GM19035 (cell line): Measurements from ENCODE around the gene QDPR.
"Not testable (repeated sequence)": the region's sequence is repeated elsewhere in the genome, so short reads cannot be mapped to it uniquely, and the experiment has no call there.

Experiments
- ATAC-seq: cut with Tn5 transposase; IDR thresholded peaks from one replicate; pipeline ENCODE4 v1.9.1; 2021; ENCODE audit not compliant: unreplicated experiment

Gene QDPR

DNA sequence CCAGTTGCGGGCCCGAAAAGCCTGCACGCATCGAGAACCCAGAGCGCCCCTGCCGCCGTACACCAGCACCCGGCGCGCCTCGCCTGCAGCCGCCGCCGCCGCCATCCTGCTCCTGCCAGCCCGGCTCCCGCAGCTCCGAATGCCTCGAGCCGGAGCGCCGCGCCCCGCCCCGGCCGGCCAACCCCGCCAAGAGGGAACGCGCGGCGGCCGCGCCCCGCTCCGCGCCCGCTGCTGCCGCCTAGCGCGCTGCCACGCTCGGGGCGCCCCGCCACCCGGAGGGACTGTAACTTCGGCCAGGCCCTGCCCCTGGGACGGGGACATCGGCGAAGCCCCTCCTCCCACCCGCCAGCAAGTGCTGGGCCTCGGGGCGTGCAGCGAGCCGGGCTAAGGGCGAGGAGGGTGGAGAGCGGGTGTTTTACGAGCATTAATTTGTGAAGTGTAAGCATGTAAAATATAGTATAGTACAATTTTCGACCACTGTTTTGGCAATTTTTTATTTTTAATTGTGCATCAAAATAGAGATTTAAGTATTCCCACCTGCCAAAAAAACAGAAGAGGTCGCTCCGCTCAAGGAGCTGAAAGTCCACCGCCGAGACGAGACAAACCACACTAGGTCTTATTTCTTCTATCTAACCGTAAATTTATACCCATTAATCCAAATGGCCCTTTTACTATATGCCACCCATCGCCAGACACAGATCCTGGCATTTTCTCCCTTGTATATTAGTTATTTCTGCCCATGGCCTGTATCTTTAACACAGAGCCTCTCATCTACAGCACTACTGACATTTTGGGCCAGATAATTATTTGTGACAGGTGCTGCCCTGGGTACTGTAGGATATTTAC lies at the start of gene QDPR:
QDPR (minus strand) TSS at position 141 of the 846 bp plus-strand sequence; CDS start at position 105, 36 bp downstream.
- ATAC-seq, result peak; percentile 95

DNA sequence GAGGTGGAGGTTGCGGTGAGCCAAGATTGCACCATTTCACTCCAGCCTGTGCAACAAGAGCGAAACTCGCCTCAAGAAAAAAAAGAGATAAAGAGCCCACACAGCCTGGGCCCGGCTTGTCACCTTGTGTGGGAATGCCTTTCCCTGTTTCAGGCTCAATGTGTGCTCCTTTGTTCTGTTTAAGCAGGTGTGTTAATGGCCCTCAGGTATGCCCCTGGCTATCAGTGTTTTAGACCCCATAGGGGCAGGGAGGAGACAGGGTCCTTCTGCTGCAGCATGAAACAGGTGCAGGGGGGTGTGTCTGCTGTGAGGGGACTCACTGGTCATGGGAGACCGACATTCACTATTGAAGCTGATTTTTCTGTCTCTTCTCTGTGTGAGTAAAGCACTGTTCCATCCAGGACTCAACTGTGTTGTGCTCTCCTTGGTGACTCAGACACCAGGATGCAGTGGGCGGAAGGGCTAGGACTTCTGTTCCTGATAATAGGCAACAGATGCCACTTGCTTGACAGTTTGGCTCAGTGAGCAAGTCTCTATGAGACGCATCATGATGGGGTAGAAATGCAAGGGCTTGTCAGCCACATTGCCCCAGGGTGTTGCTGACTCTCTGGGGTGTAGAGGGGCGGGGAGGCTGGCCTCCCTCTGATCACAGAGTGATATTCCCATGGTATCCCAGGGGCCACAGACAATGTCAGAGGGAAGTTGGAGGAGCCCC lies 49.5 kb upstream of the QDPR start:
- no peak for ATAC-seq

DNA sequence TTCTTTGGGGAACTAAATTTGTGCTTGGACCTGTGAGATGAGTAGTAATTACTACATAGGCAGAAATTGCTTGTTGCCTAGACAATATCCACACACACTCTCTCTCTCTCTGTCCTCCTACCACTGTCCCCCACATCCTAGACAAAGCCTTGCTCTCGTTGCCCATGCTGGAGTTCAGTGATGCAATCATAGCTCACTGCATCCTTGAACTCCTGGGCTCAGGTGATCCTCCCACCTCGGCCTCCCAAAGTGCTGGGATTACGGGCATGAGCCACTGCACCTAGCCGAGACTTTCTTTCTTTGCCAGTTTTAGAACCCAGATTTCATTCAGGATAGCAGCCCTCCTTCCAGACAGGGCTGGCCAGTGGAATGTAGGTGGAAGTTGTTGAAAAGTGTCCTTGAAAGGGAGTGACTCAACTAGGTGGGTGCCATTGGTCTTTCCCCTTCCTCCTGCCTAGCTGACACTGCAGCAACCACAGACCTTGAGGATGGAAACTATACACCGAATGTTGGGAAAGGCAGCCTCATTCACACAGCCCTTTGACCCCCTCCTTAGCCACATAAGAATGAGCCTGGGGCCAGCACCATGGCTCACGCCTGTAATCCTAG lies 48.3 kb upstream of the QDPR start:
- ATAC-seq, result no peak

DNA sequence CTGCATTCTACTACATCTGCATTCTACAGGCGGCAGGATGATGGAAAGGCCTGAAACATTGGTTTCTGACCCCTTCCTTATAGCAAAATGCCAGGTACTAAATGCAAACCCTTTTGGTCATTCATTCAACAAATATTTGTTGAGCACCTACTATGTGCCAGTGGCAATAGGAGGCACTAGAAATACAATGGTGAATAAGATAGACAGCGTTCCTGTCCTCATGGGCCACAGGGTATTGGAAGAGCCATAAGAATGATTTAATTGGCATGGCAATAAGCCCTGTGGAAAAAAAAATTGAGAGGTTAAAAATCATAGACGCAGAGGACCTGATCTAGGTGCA lies 47.8 kb upstream of the QDPR start:
- no peak for ATAC-seq

DNA sequence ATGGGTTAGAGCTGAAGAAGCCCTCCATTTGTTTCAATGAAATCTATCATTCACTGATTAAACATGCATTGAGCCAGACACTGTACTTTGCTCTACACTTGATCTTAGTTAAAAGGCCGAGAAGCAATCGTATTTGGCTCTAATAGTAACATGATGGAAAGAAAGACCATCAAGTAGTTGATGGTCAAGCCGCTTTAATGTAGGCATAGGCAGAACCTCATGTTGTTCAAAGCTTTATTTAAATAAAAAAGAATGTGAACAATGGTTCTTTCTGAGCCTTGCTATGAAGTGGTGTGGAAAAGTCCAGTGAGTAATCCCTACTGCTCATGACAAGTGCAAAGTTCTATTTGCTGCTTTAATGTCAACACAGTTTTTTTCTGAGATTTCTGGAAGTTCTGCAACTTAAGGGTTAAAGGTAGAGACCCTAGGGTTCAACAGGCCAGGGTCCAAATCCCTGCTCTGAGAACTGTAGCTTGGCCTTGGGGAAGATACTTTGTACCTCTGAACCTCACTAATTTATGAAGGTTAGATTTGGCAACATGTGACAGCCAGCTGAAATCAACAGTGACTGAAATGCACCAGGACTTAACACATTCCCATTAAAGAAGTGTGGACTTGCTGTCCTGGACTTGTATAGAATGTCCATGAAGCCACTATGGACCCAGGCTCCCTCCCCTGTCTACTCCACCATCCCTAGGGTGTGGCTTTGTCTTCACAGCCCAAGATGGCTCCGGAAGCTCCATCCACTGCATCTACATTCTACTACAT lies 47.2 kb upstream of the QDPR start:
- no peak for ATAC-seq

DNA sequence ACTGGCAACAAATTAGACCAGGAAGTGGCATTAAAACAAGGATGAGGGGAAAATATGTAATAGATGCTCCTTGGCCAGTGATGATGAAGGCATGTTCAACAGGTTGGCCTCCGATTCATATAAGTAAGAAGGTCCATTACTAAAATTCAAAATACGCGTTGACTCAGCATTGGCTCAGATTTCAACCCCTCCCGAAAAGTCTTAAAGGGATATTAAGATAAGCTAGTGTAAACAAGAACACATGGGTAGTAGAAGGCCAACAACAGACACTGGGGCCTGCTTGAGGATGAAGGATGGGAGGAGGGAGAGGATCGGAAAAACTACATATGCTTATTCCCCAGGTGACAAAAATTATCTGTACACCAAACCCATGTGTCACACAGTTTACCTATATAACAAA lies 46.0 kb upstream of the QDPR start:
- no peak for ATAC-seq

DNA sequence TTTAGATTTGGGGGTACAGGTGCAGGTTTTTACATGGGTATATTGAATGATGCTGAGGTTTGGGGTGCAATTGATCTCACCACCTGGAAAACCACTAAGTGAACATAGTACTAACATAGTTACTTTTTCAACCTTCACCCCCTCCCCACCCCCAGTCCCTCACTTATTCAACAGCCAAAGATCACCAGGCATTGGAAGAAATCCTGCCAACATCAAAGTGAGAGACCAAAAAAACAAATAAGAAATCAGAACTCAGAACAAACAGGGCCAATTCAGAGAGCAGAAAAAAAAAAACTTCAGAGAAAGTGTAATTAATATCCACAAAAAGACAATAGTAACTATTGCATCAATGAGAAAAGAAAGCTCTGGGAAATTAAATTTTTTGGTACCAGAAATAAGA lies 44.6 kb upstream of the QDPR start:
- ATAC-seq, result no peak

DNA sequence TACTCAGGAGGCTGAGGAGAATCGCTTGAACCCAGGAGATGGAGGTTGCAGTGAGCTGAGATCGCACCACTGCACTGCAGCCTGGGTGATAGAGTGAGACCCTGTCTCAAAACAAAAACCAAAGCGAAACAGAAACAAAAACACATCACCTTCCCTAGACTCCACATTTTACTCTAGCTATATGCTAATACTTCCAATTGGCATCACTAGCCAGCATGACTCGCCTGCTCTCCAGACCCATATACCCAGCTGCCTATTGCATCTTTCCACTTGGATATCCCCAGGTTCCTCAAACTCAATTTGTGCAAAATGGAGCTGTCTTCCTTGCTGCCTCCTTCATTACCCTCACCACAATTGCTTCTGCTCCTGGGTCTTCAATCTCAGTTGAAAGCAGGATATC lies 42.7 kb upstream of the QDPR start:
- ATAC-seq, result no peak

DNA sequence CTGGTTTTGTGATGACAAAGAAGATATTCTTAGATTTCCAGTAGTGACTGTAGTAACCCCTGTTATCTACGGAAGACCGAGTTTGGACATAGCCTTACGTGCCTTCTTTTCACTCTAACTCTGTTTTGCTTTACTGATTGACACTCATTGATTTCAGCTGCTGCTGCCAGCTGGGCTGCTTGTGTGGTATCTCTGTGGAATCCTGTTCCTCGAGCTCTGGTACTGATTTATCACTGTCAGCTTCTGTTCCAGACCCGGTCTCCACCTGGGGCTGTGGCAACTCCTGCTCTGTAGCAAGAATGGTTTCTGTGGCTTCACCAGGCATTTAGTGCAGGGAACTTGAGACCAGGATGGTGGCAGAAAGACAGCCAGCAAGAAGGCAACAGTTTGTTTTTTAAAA lies 40.5 kb upstream of the QDPR start:
- ATAC-seq, result no peak

DNA sequence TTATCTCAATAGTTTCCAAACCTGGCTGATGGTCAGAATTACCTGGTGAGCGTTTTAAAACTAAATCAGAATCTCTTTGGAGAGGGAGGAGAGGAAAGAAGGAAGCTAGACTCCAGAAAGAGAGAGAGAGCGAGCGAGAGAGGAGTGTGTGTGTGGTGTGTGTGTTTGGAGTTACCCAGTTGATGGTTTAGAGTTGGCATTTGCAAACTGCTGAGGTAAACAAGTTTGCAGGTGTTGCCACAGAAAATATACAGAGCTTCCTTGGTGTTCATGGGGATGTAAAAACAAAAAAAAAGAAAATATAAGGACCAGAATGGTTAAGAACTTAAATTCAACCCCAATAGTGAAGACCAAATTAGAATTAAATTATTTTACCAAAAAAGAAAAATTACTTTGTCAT lies 38.7 kb upstream of the QDPR start:
- no peak for ATAC-seq

DNA sequence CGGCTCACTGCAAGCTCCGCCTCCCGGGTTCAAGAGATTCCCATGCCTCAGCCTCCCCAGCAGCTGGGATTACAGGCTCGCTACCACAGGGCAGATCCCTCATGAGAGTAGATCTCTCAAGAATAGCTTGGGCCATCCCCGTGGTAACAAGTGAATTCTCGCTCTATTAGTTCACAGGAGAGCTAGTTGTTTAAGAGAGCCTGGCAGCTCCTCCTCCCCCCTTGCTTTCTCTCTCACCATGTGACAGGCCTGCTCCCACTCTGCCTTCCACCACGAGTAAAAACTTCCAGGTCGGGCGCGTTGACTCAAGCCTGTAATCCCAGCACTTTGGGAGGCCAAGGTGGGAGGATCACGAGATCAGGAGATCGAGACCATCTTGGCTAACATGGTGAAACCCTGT lies 34.8 kb upstream of the QDPR start:
- ATAC-seq, result no peak

DNA sequence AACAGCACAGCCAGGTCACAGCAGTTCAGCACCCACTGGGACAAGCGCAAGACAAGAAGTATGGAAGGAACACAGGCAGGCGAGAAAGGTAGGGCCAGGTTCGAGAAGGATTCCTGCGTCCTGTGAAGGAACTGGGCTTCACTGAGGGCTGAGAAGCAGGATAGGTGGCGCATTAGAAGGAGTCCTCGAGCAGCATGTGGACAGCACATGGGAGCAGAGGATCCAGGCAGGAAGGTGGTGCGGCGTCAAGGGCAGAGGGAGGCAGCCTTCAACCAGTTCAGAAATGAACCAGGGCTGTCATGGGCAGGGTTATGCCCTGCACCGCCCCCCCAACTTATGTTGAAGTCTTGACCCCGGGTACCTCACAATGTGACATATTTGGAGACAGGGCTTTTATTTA lies 34.3 kb upstream of the QDPR start:
- no peak for ATAC-seq

DNA sequence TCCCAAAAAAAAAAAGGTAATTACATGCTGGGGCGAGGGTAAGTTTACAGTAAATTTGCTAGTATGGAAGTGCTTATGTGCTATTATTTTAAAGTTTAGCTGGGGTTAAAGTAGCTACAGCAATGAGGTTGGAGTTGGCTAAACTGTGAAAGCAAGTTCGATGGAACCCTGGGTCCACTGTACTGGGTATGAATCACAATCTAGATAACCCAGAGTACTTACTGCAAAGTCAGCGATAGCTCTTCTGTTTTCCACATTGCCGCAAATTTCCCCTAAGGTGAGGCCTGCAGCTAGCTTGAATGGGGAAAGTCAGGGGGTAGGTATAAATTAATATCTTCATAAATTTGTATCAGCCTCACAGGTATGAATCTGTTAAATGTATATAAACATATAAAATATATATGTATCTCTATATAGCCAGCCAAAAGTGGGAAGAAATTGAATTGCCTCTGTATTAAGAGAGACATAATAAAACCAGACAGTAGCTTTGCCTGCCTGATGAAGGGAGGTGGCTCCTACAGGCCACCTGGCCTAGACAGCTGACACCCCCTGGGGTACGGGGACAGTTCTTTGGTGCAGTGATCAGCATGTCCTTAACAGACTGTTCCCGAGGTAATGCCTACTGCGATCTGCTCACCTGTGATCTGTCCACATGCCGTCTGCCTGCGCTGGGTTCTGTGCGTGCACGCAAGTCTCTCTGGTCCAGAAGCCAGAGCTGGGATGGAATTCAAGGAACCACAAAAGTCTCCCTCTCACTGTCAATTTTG lies 33.7 kb upstream of the QDPR start:
- ATAC-seq, result no peak

DNA sequence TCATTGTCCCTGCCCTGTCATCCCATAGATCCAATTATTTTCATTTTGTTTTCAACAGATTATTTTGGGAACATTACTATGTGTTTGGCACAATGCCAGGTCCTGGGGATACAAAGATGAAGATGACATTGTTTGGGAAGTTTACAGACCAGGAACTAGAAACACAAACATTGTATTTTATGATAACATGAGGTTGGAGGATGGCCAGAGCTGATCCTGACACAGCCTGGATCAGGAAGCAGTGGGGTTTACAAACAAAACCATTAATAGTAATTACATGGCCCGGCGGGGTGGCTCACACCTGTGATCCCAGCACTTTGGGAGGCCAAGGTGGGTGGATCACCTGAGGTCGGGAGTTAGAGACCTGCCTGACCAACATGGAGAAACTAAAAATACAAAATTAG lies 32.9 kb upstream of the QDPR start:
- no peak for ATAC-seq

DNA sequence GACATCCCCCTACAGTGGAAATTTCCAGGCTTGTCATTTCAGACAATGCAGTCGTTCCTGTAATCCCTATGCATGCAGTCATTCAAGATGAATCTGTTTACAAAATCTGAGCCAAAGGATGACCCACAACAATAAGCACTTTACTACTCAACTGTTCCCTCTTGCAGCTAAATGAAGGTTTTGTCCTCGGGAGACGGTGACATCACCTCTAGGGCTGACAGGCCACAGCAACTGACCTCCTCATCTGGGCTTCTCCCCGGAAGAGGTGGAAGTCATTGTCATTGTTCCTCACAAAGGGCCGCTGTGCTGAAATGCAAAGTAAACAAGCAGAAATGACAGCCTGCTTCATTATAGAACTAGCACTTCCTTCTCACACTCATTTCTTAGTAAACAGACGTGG lies 32.3 kb upstream of the QDPR start:
- ATAC-seq, result no peak

DNA sequence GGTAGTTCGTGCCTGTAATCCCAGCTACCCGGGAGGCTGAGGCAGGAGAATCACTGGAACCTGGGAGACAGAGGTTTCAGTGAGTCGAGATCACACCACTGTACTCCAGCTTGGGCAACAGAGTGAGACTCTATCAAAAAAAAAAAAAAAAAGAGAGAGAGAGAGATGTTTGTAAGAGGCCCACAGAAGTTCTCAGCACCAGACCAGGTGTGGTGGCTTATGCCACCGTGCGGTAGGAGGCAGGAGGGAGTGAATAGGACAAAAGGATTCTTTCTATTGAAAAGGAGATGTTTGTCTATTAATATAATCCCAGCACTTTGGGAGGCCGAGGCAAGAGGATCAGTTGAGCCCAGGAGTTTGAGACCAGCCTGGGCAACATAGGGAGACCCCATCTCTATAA lies 25.2 kb upstream of the QDPR start:
- ATAC-seq, result not testable (repeated sequence)

DNA sequence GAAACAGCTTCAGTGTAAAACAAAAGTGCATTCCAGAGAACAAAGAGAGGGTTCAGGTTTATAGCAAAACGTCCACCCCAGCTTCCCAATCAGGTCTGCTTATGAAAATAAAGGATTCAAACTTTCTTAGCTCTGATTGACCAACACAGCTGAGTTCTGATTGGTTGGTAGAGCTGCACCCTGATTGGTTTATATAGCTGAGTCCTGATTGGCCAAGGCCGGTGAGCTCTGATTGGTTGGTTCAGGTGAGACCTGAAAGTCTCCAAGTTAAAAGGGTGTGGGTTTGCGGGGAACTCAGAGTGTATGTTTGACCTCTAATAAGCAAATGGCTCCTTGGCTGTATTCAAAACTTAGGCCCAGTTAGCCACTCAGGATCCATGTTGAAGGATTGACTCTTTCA lies 24.0 kb upstream of the QDPR start:
- ATAC-seq, result no peak

DNA sequence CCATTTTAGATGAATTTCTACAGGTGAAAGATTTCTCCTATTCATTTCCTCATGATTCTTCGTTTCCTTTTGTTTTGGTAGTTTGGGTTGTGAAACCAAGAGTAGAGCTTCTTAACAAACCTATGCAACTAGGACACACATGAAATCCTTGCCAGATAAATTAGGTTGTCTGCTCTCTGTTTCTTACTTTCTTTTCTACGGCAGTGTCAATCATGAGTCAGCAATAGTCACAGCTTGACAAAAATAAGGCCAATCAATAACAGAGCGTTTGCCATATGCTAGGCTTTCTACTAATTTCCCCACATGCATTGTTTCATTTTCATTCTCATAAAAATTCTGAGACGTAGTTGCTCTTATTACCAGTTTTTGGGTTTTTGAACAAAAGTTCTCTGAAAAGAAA lies 23.4 kb upstream of the QDPR start:
- no peak for ATAC-seq

DNA sequence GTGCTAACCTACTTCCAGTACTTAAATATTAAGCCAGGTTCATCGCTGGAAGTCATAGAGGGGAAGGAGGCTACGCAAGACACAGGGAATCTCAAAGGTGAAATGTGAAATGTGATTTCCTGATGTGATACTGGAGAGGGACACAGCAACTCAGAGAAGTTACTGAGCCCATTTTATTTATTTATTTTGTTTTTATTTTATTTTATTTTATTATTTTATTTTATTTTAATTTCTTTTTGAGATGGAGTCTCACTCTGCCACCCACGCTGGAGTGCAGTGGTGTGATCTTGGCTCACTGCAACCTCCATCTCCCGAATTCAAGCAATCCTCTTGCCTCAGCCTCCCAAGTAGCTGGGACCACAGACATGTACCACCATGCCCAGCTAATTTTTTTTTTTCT lies 22.8 kb upstream of the QDPR start:
- ATAC-seq, result no peak

DNA sequence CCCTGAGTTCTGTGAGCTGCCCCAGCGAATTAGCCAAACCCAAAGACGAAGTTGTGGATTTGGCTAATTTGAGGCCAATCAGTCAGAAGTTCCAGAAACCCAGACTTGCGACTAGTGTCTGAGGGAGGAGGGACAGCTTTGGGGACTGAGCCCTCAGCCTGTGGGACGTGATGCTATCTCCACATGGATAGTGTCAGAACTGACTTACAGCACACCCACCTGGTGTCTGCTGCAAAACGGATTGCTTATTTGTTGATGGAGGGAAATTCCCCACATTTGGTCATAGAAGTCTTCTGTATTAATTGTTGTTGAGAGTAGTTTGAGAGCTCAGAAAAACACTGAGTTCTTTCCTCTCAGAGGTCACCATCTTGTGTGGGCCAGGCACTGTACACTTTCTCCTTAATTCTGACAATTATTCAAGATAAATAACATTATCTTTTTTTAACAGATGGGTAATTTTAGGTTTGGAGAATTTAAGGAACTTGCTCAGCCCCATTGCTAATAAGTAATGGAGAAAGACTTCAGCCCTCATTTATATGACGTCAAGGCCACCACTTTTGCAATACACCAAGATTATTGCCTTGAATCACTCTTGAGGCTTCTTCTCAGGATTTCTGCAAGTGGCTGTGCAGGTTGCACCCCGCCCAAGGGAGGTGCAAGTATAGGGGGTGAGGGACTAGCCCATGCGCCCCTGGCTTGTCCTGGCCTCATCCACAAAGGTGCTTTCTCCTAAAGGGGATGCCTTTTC lies 19.8 kb upstream of the QDPR start:
- ATAC-seq, result no peak
